H54 (cell line): ENCODE results near the gene GABBR2.

Experiments
- DNase-seq: peaks from one replicate; pipeline ENCODE4 v3.0.0; 2011; ENCODE audit warnings: low spot score, mixed read lengths; ENCODE audit not compliant: insufficient read length
- FAIRE-seq: peaks from 3 replicates; lab custom pipeline; 2011; peaks lifted over from hg19 to GRCh38; lab: Jason Lieb, UNC
- POLR2A ChIP-seq: IDR thresholded peaks from 2 replicates; pipeline ENCODE4 v1.6.1; 2011; ENCODE audit warnings: low read depth, mild to moderate bottlenecking, low read length

The GABBR2 gene

GRCh38 chr9:98259791-98260190 is 448.9 kb downstream of the GABBR2 start:
- no peak for TF ChIP-seq POLR2A
- no peak for DNase-seq
- FAIRE-seq: no peak

GRCh38 chr9:98256756-98257155 is 452.0 kb downstream of the GABBR2 start:
- TF ChIP-seq POLR2A: no peak
- no peak for FAIRE-seq
- DNase-seq: no peak

GRCh38 chr9:98255578-98256296 is 453.0 kb downstream of the GABBR2 start, which contains the start of gene TBC1D2:
TSS of gene TBC1D2 (minus strand) at chr9:98255649. CDS start at chr9:98255541, 108 bp downstream.
- FAIRE-seq: no peak

GRCh38 chr9:98255061-98255577 is 453.6 kb downstream of the GABBR2 start:
- DNase-seq (peak; percentile 54), FAIRE-seq (no peak)
- TF ChIP-seq POLR2A: no peak

More at GRCh38 chr9:98255578-98256296, 453.0 kb downstream of the GABBR2 start, which contains the start of gene TBC1D2:
- peak; percentile 90 for TF ChIP-seq POLR2A
- DNase-seq: peak; percentile 99

GRCh38 chr9:98254228-98255060 is 454.3 kb downstream of the GABBR2 start:
- FAIRE-seq (no peak), DNase-seq (no peak)
- TF ChIP-seq POLR2A: no peak

DNA sequence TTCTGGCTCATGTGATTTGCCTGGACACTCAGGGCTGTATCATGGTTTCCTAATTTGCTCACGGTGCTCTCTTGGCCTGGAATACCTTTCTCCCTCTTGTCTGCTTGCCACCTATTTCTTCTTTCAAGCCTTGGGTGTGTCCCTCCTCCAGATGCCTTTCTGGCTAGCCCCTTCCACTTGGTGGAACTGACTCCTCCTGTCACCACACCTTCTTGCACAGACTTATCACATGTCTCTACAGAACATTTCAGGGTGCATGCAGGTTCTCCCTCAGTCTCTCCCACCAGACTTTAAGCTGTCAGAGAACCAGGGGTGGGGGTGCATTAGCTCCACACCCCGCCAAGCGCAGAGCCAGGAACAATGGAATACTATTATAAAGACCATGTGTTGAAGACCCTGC is 455.2 kb downstream of the GABBR2 start:
- TF ChIP-seq POLR2A: no peak
- FAIRE-seq: no peak
- DNase-seq: no peak

GRCh38 chr9:98251551-98251950 is 457.2 kb downstream of the GABBR2 start:
- FAIRE-seq: peak; percentile 76
- peak; percentile 98 for DNase-seq
- TF ChIP-seq POLR2A: peak; percentile 59

DNA sequence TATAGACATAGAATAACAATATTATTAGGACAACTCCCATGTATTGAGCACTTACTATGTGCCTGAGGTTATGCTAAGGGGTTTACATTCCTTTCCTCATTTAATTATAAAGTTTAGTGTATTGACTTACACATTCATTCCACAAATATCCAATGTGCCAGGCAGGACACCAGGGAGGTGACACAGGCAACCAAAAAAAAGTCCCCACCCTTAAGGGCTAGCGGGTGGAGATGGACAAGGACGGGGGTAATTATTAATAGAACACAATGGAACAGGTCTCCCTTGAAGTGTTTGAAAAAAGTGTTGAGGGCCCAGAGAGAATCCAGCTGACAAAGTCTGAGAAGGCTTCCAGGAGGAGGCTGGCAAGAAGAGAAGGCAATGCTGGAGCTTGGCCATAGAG is 459.0 kb downstream of the GABBR2 start:
- FAIRE-seq: no peak
- DNase-seq: no peak
- no peak for TF ChIP-seq POLR2A

DNA sequence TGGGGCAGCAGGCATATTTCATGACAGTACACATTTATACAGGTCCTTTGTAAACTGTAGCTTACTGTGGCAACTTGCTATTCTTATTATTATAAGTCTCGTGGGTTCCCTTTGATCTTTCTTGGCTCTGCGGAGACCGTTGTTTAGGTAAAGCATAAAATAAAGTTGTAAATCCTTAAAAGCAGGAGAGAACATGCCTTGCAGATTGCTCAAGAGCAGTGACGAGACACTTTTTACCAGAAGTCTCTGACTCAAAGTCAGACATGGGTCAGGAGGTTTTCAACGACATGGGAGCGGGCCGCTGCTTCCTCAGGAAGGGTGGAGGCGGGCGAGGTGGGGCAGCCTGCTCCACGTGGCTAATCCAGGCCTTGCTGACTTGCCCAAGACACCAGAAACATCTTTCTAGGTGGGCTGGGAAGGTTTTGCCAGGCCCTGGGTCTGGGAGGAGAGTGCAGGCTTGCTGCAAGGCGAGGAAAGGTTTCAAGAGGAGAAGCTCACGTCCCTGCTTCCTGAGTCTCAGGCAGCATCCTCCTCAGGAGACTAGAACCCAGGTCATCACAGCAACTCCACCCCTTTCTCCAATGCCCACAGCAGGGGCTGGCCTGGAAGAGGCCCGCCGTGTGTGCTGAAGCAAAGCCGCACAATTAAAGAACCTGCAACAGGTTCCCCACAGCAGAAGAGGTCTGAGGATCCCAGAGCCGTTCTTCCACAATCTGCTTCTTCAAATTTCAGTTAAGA is 459.8 kb downstream of the GABBR2 start:
- FAIRE-seq: no peak
- no peak for TF ChIP-seq POLR2A
- DNase-seq: no peak

GRCh38 chr9:98247831-98248657 is 460.7 kb downstream of the GABBR2 start:
- FAIRE-seq: no peak
- TF ChIP-seq POLR2A: no peak
- DNase-seq: no peak

DNA sequence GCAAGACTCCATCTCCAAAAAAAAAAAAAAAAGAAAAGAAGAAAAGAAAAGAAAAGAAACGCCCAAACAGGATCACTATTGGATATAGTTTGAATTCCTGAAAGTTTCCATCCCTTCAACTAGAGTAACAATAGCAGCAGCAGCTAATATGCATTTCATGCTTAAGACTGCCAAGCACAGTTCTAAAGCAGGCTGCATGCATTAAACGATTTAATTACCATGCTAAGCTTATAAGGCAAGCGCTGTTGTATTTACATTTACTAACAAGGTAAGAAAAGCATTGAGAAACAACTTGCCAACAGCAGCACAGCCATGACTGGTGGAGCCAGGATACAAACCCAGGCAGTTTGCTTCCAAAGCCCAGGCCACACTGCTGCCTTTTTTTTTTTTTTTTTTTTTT is 466.3 kb downstream of the GABBR2 start:
- no peak for TF ChIP-seq POLR2A
- FAIRE-seq (no peak), DNase-seq (no peak)

- DNase-seq (no peak), FAIRE-seq (no peak)
- no peak for TF ChIP-seq POLR2A
Observed at GRCh38 chr9:98241357-98242300, 467.1 kb downstream of the GABBR2 start.
